Upper lobe of right lung (tissue), 1 donor: Measurements from ENCODE around the gene NFE2L3. TPM values are rescaled to one million over a fixed set of nuclear protein-coding genes. Genes with fewer than 3 reads are reported as not detected.

ENCODE experiments used
- ATAC-seq: fragments of 200-7000 bp; cut with Tn5 transposase; one replicate; pipeline ENCODE4 v1.9.1; 2020; ENCODE audit warnings: mild to moderate bottlenecking, moderate library complexity
- DNase-seq: peaks from one replicate; pipeline ENCODE4 v3.0.0-alpha.2; 2020
- H3K27ac ChIP-seq: fragments of 200-600 bp; one replicate; pipeline ENCODE4 v1.8.0; 2022
- H3K27me3 ChIP-seq: fragments of 200-600 bp; one replicate; pipeline ENCODE4 v1.8.0; 2022; ENCODE audit warnings: mild to moderate bottlenecking
- H3K36me3 ChIP-seq: fragments of 200-600 bp; one replicate; pipeline ENCODE4 v1.8.0; 2022
- H3K4me1 ChIP-seq: fragments of 200-600 bp; one replicate; pipeline ENCODE4 v1.8.0; 2022
- H3K4me3 ChIP-seq: fragments of 200-600 bp; one replicate; pipeline ENCODE4 v1.8.0; 2022; ENCODE audit warnings: mild to moderate bottlenecking
- H3K9me3 ChIP-seq: fragments of 200-600 bp; one replicate; pipeline ENCODE4 v1.8.0; 2022
- CTCF ChIP-seq: fragments of 200-600 bp; IDR thresholded peaks from one replicate; pipeline ENCODE4 v1.8.0; 2022; ENCODE audit warnings: antibody characterized with exemption
- intact Hi-C: fragments of 100-400 bp; cut with DNase I; formaldehyde crosslinking; loops from one replicate; pipeline ENCODE4 v1.11.0; 2022
- total RNA-seq: library from RNA; stranded (reverse); fragmentation: NEBNext Ultra II Directional; extraction: Animal tissue kit (Norgen Biotek cat#: 25700); gene quantifications from one replicate; pipeline ENCODE4 v1.2.1, GENCODE V29; 2021
- donor health status: DM: no; HTN: yes; CAD: no; lungs with severe emphysema.

NFE2L3 gene
- total RNA-seq, 1 donor from 2014 or later = 4.1 TPM

- Histone ChIP-seq H3K27me3 (no peaks in the 10 kb centered on the region), H3K4me3 (no peak overlapping the region), H3K27ac (no peak overlapping the region), H3K9me3 (no peaks in the 10 kb centered on the region), H3K4me1 (no peaks in the 10 kb centered on the region), H3K36me3 (peaks cover 18% of the 10 kb centered on the region)
- TF ChIP-seq CTCF = no peak
- DNase-seq = no peak
- peak; percentile 27 for ATAC-seq
- intact Hi-C loops = no loop called here
Observed at GRCh38 chr7:26216049-26216448, 64.1 kb downstream of the NFE2L3 start.

GRCh38 chr7:26224359-26224758 lies 72.4 kb downstream of the NFE2L3 start:
- no peaks in the 10 kb centered on the region for H3K9me3 ChIP-seq
- H3K27me3 ChIP-seq = no peaks in the 10 kb centered on the region
- ATAC-seq (no peak), DNase-seq (no peak)
- no peaks in the 10 kb centered on the region for H3K36me3 ChIP-seq
- H3K4me1 ChIP-seq = no peaks in the 10 kb centered on the region
- H3K4me3 ChIP-seq = no peak overlapping the region
- H3K27ac ChIP-seq = no peak overlapping the region
- intact Hi-C loops = no loop called here
- no peak for TF ChIP-seq CTCF

GRCh38 chr7:26227987-26228386 lies 76.0 kb downstream of the NFE2L3 start:
- intact Hi-C loops = no loop called here
- Histone ChIP-seq H3K9me3 (no peaks in the 10 kb centered on the region), H3K27me3 (no peaks in the 10 kb centered on the region), H3K4me1 (no peaks in the 10 kb centered on the region), H3K4me3 (no peak overlapping the region), H3K36me3 (no peaks in the 10 kb centered on the region), H3K27ac (no peak overlapping the region)
- ATAC-seq (no peak), DNase-seq (no peak)
- no peak for TF ChIP-seq CTCF

GRCh38 chr7:26233902-26234511 lies 82.0 kb downstream of the NFE2L3 start:
- no peak overlapping the region for H3K27ac ChIP-seq
- H3K36me3 ChIP-seq = no peaks in the 10 kb centered on the region
- peaks cover 4% of the 10 kb centered on the region for H3K27me3 ChIP-seq
- intact Hi-C loops = no loop called here
- H3K4me1 ChIP-seq = no peaks in the 10 kb centered on the region
- H3K4me3 ChIP-seq = no peak overlapping the region
- ATAC-seq = no peak
- no peak for DNase-seq
- TF ChIP-seq CTCF = no peak
- H3K9me3 ChIP-seq = no peaks in the 10 kb centered on the region

Other genes starting within 250 kb of the NFE2L3 start
- gene HNRNPA2B1, start 48.5 kb downstream of the NFE2L3 start, total RNA-seq = 343 TPM
- gene CBX3, start 49.5 kb downstream of the NFE2L3 start, total RNA-seq = 83.8 TPM
- gene SNX10, start 139.7 kb downstream of the NFE2L3 start, total RNA-seq = 73.8 TPM